Measurements from ENCODE around the gene BMPR1B.
"Not testable (repeated sequence)": the region's sequence is repeated elsewhere in the genome, so short reads cannot be mapped to it uniquely, and the experiment has no call there.

Gene BMPR1B

GRCh38 chr4:95093936-95094929, 336.5 kb downstream of the BMPR1B start:
- no peak for DNase-seq

GRCh38 chr4:95095348-95095974, 337.7 kb downstream of the BMPR1B start:
- DNase-seq, result peak; percentile 24

GRCh38 chr4:95102162-95102790, 344.5 kb downstream of the BMPR1B start:
- no peak for DNase-seq

- no peak for DNase-seq
These were observed 347.4 kb downstream of the BMPR1B start for GRCh38 chr4:95105112-95105511.

- DNase-seq, result no peak
These were observed 348.2 kb downstream of the BMPR1B start for GRCh38 chr4:95105983-95106382.

- DNase-seq, result no peak
These were observed 348.7 kb downstream of the BMPR1B start for GRCh38 chr4:95106408-95106928.

GRCh38 chr4:95107004-95107403, 349.2 kb downstream of the BMPR1B start:
- no peak for DNase-seq

- no peak for DNase-seq
These were observed 349.9 kb downstream of the BMPR1B start for GRCh38 chr4:95107635-95108034.

GRCh38 chr4:95108883-95109421, 351.2 kb downstream of the BMPR1B start:
- DNase-seq, result no peak

- no peak for DNase-seq
These were observed 356.8 kb downstream of the BMPR1B start for GRCh38 chr4:95114521-95114920.

- no peak for DNase-seq
These were observed 360.7 kb downstream of the BMPR1B start for GRCh38 chr4:95118497-95118896.

- no peak for DNase-seq
These were observed 362.7 kb downstream of the BMPR1B start for GRCh38 chr4:95120456-95120855.

GRCh38 chr4:95122001-95122400, 364.2 kb downstream of the BMPR1B start:
- DNase-seq, result no peak

- DNase-seq, result peak; percentile 39
These were observed 367.2 kb downstream of the BMPR1B start for GRCh38 chr4:95124906-95125504.

- no peak for DNase-seq
These were observed 371.3 kb downstream of the BMPR1B start for GRCh38 chr4:95129031-95129430.

GRCh38 chr4:95129821-95130311, 372.1 kb downstream of the BMPR1B start:
- peak; percentile 20 for DNase-seq

GRCh38 chr4:95134016-95134415, 376.3 kb downstream of the BMPR1B start:
- not testable (repeated sequence) for DNase-seq

- DNase-seq, result not testable (repeated sequence)
These were observed 381.7 kb downstream of the BMPR1B start for GRCh38 chr4:95139424-95139823.

GRCh38 chr4:95141361-95141760, 383.6 kb downstream of the BMPR1B start:
- no peak for DNase-seq

- DNase-seq, result no peak
These were observed 385.2 kb downstream of the BMPR1B start for GRCh38 chr4:95142932-95143331.

- DNase-seq, result no peak
These were observed 393.5 kb downstream of the BMPR1B start for GRCh38 chr4:95151255-95151654.

- DNase-seq, result no peak
These were observed 395.4 kb downstream of the BMPR1B start for GRCh38 chr4:95153182-95153581.

Data from hematopoietic multipotent progenitor cell treated with erythropoietin and hydrocortisone succinate and interleukin-3 and kit ligand, for 8 days (in vitro differentiated cells).